ENCODE data around the gene FGFBP2.

GRCh38 chr4:15948826-15949225, 14.1 kb downstream of the FGFBP2 start:
- TF ChIP-seq CTCF (IDR thresholded peaks at IDR 0.05) (no peak), POLR2AphosphoS5 (IDR thresholded peaks at IDR 0.05) (no peak), EP300 (IDR thresholded peaks at IDR 0.05) (no peak)
